ENCODE results near the gene ZCCHC13.
"Not testable (repeated sequence)": the region's sequence is repeated elsewhere in the genome, so short reads cannot be mapped to it uniquely, and the experiment has no call there.

ZCCHC13 gene

DNA sequence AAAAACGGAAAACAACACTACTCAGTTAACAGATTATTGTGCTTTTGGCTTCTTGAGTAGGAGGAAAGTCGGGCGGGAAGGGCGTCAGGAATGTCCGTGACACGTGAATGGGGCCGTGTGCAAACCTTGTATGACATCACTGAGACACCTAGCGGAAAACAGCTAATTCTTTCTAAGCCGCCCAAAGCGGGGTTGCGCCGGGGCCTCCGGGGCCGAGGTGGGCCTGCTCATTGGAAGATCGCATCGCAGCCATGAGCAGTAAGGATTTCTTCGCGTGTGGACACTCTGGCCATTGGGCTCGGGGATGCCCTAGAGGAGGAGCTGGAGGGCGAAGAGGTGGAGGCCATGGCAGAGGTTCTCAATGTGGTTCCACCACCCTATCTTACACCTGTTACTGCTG is at the start of gene ZCCHC13:
Gene ZCCHC13 (plus strand): TSS at position 165 of the 400 bp plus-strand sequence. CDS start 87 bp downstream, at position 252.
- DNase-seq: no peak

DNA sequence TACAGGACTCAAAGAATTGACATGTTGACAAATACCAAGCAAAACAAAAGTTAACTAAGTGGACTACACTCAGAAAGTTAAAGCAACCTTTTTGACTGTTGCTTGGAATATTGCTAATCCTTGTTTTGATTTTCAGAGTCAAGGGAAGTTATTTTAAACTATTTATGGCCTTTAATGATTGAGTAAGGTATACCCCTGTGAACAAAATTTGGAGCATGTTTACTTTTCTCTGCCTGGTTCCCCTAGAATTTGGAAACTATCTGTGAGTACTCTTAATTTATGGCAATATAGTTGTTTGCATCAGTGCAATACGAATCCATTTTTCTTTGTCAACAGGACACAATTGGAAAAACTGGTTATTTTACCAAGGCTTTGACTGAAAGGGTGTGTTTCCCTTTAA is 45.9 kb upstream of the ZCCHC13 start:
- not testable (repeated sequence) for DNase-seq

DNA sequence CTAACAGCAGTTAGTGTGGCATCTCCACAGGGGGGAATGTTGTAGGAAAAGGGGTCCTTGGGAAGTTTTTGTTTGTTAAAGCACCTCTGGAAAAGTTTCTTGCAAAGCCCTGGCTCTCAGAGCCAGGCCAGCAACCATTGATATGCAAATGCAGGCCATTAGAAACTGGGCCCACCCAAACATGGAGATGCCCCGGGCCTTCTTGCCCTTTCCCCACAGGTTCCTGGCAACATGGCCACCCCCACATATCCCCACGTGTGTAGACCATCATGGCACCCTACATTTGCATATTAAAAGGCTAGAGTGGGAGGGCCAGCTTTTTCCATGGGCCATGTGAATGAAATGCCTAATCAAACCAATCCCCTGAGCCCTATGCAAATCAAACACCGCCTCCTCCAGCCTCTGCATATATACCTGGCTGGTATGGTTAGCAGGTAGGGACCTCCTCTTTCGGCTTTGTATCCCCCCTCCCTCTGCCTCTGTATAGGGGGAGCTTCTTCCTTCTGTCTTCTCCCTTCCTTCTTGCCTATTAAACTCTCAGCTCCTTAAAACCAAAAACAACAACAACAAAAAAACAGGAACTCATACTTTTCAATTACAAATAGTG is 44.0 kb upstream of the ZCCHC13 start:
- DNase-seq: no peak

GRCh38 chrX:74262452-74263209 is 41.3 kb upstream of the ZCCHC13 start:
- DNase-seq: no peak

- no peak for DNase-seq
Observed at GRCh38 chrX:74270393-74270792, 33.6 kb upstream of the ZCCHC13 start.

- DNase-seq: no peak
Observed at GRCh38 chrX:74272230-74272629, 31.8 kb upstream of the ZCCHC13 start.

DNA sequence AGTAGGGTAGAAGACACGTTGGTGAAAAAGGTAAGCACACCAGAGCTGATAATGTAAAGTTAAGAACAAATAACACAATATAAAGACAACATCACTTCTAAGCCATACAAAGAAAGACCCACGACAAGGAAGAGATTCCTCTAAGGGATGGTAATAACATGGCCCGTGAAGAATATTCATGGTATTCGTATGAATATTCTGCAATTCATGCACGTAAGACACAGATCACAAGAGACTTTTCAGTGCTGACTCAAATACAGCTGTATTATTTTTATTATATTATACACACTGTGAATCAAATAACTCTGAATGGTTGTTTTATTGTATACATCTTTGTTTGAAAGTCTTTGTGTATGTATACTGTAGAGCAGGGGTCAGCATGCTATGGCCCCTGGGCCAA is 29.5 kb upstream of the ZCCHC13 start:
- DNase-seq: no peak

- DNase-seq: no peak
Observed at GRCh38 chrX:74277320-74277719, 26.7 kb upstream of the ZCCHC13 start.

GRCh38 chrX:74277846-74278245 is 26.1 kb upstream of the ZCCHC13 start:
- DNase-seq: no peak

DNA sequence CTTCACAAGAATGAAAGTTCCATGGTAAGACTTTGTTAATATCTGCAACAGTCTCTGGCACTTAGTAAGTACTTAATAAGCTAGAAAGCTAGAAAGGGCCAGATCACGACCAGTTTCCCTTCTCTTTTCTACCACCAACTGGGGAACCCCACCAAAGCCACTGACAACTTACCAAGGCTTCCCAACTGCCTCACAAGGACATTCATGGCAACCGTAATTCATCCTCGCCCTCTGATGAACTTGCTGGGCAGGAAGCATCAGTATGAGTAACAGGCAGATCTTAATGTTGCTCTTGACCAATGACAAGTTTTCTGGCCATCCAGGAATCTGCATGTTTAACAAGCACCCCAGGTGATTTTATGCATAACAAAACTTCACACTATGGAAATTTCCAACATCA is 23.2 kb upstream of the ZCCHC13 start:
- DNase-seq: no peak

DNA sequence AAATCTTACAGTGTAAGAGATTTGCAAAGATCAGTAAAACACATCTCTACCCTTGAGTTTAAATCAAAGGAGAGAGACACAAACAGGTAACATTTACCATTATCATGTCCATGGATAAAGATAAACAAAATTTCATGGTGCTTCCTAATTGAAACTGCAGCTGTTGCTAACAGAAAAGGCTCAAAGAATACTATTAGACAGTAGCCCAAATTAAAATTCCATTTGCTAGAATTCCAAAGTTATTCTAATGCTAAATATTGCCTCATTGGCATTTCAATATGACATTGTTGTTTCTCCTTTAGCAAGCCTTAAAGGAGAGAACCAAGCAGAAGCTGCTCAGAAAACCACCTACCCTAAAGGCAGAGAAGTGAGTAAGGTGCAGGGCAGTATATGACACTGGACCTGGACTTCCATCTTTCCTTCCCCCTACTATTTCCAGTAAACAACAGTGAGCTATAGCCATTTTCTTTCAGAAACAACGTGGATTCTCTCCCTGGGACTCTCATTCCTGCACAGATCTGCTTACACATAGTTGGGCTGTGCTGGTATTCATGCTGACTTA is 19.5 kb upstream of the ZCCHC13 start:
- DNase-seq: no peak

- DNase-seq: no peak
Observed at GRCh38 chrX:74286950-74287740, 16.8 kb upstream of the ZCCHC13 start.

- peak; percentile 36 for DNase-seq
Observed at GRCh38 chrX:74291577-74291963, 12.4 kb upstream of the ZCCHC13 start.

DNA sequence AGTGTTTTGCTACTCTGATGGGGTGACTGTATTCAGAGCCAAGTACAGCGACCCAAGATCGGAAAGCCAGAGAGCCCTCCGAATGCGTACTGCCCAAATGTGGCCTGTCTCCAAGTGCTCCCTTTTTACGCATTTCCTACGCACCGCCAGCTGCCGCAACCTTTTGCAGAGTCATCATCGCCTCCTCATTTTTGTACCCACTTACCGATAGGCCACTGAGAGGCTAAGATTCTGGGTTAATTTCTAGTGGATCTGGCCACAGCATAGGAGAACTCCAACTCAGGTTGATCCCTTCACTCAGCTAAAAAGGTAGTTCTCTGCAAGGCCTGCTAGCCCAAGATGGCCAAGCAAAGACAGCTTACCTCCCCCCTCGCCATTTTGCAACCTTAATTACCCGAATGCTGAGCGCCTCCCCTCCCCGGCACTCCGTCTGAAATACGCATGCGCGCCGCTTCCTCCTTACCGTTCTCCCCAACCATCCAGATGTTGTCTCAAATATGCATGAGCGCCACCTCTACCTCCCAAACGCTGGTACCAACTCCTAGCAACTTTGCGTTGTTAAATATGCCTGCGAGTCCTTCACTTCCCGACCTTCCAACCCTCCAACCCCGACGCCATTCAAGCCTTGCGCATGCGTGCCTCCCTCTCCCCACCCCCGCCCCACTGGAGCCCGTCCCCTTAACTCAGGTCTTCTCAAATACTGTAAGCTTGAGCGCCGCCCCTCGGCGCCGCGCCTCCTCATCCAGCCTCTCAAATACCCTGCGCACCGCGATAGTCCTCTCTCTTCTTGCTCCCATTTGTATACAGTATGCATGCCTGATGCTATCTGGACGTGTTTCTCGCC is 11.8 kb upstream of the ZCCHC13 start:
- DNase-seq: peak; percentile 89

DNA sequence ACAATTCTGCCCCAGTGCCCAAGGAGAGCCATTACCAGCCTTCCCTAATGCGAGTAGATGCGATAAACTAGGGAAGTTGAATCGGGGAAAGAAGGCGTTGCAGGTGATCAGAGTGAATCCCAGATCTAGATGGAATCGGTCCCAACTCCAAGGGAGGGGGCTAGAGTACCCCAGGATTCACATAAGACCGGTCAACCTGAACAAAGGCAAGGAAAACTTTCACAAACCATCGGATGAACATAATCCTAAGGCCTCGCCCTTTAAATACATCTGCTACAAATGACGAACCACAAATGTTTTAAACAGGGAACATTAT is 11.2 kb upstream of the ZCCHC13 start:
- no peak for DNase-seq

DNA sequence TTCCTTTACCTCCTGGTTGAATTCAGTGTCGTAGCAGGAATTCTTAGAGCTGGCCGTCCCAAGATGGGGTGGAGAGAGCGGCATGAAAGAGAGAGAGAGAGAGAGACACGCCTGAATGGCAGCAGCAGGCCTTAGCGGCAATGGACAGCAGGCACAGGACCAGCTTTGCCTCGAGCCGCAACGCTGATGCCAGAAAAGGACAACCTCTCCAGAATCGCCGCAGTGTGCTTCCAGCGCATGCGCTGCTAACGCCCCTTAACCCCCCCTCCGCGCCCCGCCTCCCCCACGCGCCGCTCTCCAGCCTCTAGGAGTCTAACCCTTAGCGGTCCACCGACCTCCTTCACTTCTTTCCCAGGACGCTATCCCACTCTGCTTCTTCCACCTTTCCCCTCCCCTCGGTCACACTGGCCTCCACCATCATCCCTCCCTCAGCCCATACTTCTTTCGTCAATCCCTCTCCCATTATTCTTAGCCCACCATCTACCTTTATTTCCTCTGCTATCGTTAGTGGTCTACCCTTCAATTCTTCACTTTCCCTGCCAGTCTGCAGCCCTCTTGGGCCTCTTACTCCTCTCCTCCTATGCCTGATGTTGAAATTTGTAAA is 10.5 kb upstream of the ZCCHC13 start:
- peak; percentile 58 for DNase-seq

DNA sequence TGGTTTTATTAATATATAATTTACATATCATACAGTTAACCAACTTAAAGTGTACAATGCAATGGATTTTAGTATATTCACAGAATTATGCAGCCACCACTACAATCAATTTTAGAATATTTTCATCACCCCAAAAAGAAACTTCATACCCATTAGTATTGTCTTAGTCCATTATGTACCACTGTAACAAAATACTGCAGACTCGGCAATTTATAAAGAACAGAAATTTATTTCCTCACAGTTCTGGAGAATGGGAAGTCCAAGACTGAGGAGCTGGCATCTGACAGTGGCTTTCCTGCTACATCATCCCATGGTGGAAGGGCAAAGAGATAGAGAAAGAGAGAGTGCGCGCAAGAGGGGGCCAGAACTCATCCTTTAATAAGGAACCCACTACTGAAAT is 8.9 kb upstream of the ZCCHC13 start:
- no peak for DNase-seq

DNA sequence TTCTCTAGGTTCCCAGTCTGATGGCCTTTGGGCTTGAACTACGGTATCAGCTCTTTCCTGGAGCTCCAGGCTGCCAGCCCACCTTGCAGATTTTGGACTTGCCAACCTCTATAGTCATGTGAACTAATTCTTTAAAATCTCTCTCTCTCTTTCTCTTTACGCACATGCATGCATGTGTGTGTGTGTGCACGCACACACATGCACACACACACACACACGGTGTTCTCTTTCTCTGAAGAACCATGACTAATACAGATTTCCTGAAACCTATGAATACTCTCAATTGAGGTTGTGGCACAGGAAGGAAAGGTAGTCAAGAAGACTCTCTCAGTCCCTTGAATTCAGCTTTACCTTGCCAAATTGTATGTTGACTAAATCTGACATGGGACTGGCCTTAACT is 6.2 kb upstream of the ZCCHC13 start:
- no peak for DNase-seq

GRCh38 chrX:74300869-74301268 is 3.1 kb upstream of the ZCCHC13 start:
- DNase-seq: no peak

DNA sequence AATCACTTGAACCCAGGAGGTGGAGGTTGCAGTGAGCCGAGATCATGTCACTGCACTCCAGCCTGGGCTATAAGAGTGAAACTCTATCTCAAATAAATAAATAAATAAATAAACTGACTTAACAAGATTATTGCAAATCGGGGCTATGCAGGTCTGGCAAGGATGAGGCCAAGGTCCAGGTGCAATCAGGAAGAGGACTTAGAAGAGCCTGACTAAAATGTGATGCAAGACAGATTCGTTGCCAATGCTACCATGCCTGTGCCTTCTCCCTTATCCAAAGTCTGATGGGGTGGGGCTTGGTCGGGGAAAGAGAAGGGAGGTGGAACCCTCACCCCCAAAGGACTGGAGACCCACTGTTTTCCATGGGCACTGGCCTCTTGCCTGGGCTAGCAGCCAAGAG is 14.7 kb downstream of the ZCCHC13 start:
- no peak for DNase-seq

DNA sequence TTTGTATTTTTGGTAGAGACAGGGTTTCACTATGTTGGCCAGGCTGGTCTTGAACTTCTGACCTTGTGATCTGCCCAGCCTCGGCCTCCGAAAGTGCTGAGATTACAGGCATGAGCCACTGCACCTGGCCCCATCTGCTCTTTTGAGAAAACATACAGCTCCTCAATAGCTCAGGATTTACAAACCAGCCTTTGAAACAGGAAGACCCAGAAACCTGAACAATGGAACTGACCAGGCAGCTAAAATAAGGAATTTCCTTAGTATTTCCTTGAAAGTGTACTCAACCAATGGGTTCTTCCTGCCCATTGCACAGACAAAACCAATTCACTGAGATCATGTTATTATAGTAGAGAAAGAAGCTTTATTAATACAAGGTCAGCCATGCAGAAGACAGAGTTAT is 15.3 kb downstream of the ZCCHC13 start:
- DNase-seq: not testable (repeated sequence)

- no peak for DNase-seq
Observed at GRCh38 chrX:74321191-74321590, 17.2 kb downstream of the ZCCHC13 start.
